HCT116 (cell line): ENCODE measurements around the gene TSHZ1. TPM values are rescaled to one million over a fixed set of nuclear protein-coding genes. Genes with fewer than 3 reads are reported as not detected.

ENCODE experiments used
- ATAC-seq: fragments of 200-7000 bp; cut with Tn5 transposase; 2 replicates; pipeline ENCODE4 v1.9.1; 2020; ENCODE audit warnings: mild to moderate bottlenecking, moderate library complexity
- BruUV-seq: library from RNA; stranded (reverse); fragments of 400-500 nt; replicated peaks from 2 replicates; lab custom pipeline; 2021; lab: Mats Ljungman, UMichigan
- CTCF ChIA-PET: fragments of 300-600 bp; sonication (Branson Sonifier 250); formaldehyde crosslinking; loops from one replicate; lab custom pipeline; 2021; ENCODE audit warnings: antibody characterized with exemption; lab: Charles Lee
- POLR2A ChIA-PET: fragments of 300-600, 350-600 bp; sonication (Branson Sonifier 250); formaldehyde crosslinking; loops from one replicate; lab custom pipeline; 2021; ENCODE audit warnings: antibody characterized with exemption; lab: Charles Lee
- RAD21 ChIA-PET, 2 experiments: fragments of 300-600 bp; sonication (Branson Sonifier 250); formaldehyde crosslinking; loops; one replicate each; lab custom pipeline; 2023; ENCODE audit warnings: low total read pairs in 2 of 2; ENCODE audit not compliant: uncharacterized antibody in 2 of 2, unreplicated experiment in 2 of 2, low non-redundant PET in 1 of 2; lab: Charles Lee
- DNase-seq: peaks from one replicate; pipeline ENCODE4 v3.0.0-alpha.2; 2010; ENCODE audit warnings: low read depth, low spot score
- H2AFZ ChIP-seq: fragments of 200-600 bp; shearing (Covaris generic), sonication (generic); 2 replicates; pipeline ENCODE4 v1.6.1; 2017; ENCODE audit warnings: low read depth, mixed run types, mixed read lengths, antibody characterized with exemption, low read length; ENCODE audit not compliant: poor library complexity, severe bottlenecking
- H3K27ac ChIP-seq: 2 replicates; pipeline ENCODE4 v1.5.1; 2012; ENCODE audit warnings: low read depth, low read length
- H3K27me3 ChIP-seq: fragments of 200-600 bp; sonication (generic); 2 replicates; pipeline ENCODE4 v1.6.1; 2016; ENCODE audit warnings: mixed run types, low read length, mixed read lengths; ENCODE audit not compliant: insufficient read depth
- H3K36me3 ChIP-seq, 2 experiments: fragments of 200-500 bp in 1 of 2; fragments of 200-600 bp in 1 of 2; sonication (Bioruptor generic) in 1 of 2; sonication (generic) in 1 of 2; 2 replicates each; pipeline versions ENCODE4 v1.5.1 to v1.6.1; 2014 to 2016; ENCODE audit warnings: low read length in 2 of 2, inconsistent platforms in 1 of 2, mixed read lengths in 1 of 2, mixed run types in 1 of 2; ENCODE audit not compliant: insufficient read depth in 2 of 2, control insufficient read depth in 1 of 2
- H3K4me1 ChIP-seq, 2 experiments: fragments of 200-600 bp in 1 of 2; sonication (generic) in 1 of 2; 2 replicates each; pipeline versions ENCODE4 v1.5.1 to v1.6.1; 2012 to 2017; ENCODE audit warnings: low read length in 2 of 2, inconsistent platforms in 1 of 2, mild to moderate bottlenecking in 1 of 2, mixed read lengths in 1 of 2, mixed run types in 1 of 2, moderate library complexity in 1 of 2; ENCODE audit not compliant: insufficient read depth in 2 of 2, control insufficient read depth in 1 of 2
- H3K4me2 ChIP-seq: fragments of 200-600 bp; sonication (generic); 2 replicates; pipeline ENCODE4 v1.6.1; 2017; ENCODE audit warnings: mixed run types, low read length, mixed read lengths
- H3K4me3 ChIP-seq, 2 experiments: fragments of 200-600 bp in 1 of 2; sonication (generic) in 1 of 2; replicated peaks in 1 of 2; 2 replicates each; pipeline ENCODE4 v1.5.1; 2011 to 2016; ENCODE audit warnings: low read length in 2 of 2, control low read depth in 1 of 2, low read depth in 1 of 2, mild to moderate bottlenecking in 1 of 2, mixed read lengths in 1 of 2, mixed run types in 1 of 2
- H3K79me2 ChIP-seq: fragments of 200-600 bp; sonication (generic); 2 replicates; pipeline ENCODE4 v1.6.1; 2017; ENCODE audit warnings: mild to moderate bottlenecking, mixed run types, low read length, moderate library complexity, mixed read lengths; ENCODE audit not compliant: insufficient read depth
- H3K9ac ChIP-seq: fragments of 200-600 bp; sonication (generic); 2 replicates; pipeline ENCODE4 v1.6.1; 2016; ENCODE audit warnings: low read length, mixed read lengths
- H3K9me2 ChIP-seq: fragments of 200-600 bp; sonication (generic), shearing (Covaris generic); 2 replicates; pipeline ENCODE4 v1.6.1; 2017; ENCODE audit warnings: mixed run types, mild to moderate bottlenecking, moderate library complexity; ENCODE audit not compliant: insufficient read depth
- H3K9me3 ChIP-seq, 2 experiments: fragments of 200-500 bp in 1 of 2; fragments of 200-600 bp in 1 of 2; sonication (Bioruptor generic) in 1 of 2; sonication (generic) in 1 of 2; 2 replicates each; pipeline ENCODE4 v1.6.1; 2014 to 2017; ENCODE audit warnings: low read length in 2 of 2, mixed read lengths in 2 of 2, inconsistent platforms in 1 of 2, low read depth in 1 of 2, mild to moderate bottlenecking in 1 of 2, mixed run types in 1 of 2, moderate library complexity in 1 of 2; ENCODE audit not compliant: control insufficient read depth in 1 of 2, insufficient read depth in 1 of 2
- H4K20me1 ChIP-seq: fragments of 200-600 bp; sonication (generic), shearing (Covaris generic); 2 replicates; pipeline ENCODE4 v1.6.1; 2017; ENCODE audit warnings: mixed run types, mild to moderate bottlenecking, moderate library complexity; ENCODE audit not compliant: insufficient read depth
- CBX3 ChIP-seq: IDR thresholded peaks from 2 replicates; pipeline ENCODE4 v1.6.1; 2012; ENCODE audit warnings: low read depth
- CEBPB ChIP-seq: IDR thresholded peaks from 2 replicates; pipeline ENCODE4 v1.6.1; 2012; ENCODE audit warnings: low read depth
- CTCF ChIP-seq, 3 experiments: fragments of 200-600 bp in 1 of 3; sonication (generic) in 1 of 3; IDR thresholded peaks in 2 of 3; conservative IDR thresholded peaks in 1 of 3; 2 replicates each; pipeline ENCODE4 v1.5.1; 2012 to 2017; ENCODE audit warnings: low read depth in 2 of 3, low read length in 2 of 3, antibody characterized with exemption in 1 of 3, borderline replicate concordance in 1 of 3, control low read depth in 1 of 3, mild to moderate bottlenecking in 1 of 3, mixed read lengths in 1 of 3, mixed run types in 1 of 3, moderate library complexity in 1 of 3; ENCODE audit not compliant: insufficient read depth in 1 of 3
- ELF1 ChIP-seq: IDR thresholded peaks from 2 replicates; pipeline ENCODE4 v1.6.1; 2012; ENCODE audit warnings: low read depth, borderline replicate concordance
- EZH2 ChIP-seq: fragments of 200-600 bp; sonication (generic); IDR thresholded peaks from 2 replicates; pipeline ENCODE4 v1.6.1; 2017; ENCODE audit warnings: antibody characterized with exemption, mixed run types
- REST ChIP-seq: IDR thresholded peaks from 2 replicates; pipeline ENCODE4 v1.6.1; 2012; ENCODE audit warnings: low read depth
- SIN3A ChIP-seq: IDR thresholded peaks from 2 replicates; pipeline ENCODE4 v1.6.1; 2012; ENCODE audit warnings: low read depth
- SP1 ChIP-seq: IDR thresholded peaks from 2 replicates; pipeline ENCODE4 v1.6.1; 2012; ENCODE audit warnings: low read depth
- ZFX ChIP-seq: fragments of 450-650 bp; IDR thresholded peaks from 2 replicates; pipeline ENCODE4 v1.6.1; 2017
- intact Hi-C: fragments of 100-400 bp; cut with micrococcal nuclease; formaldehyde crosslinking; loops from 2 replicates; pipeline ENCODE4 v1.10.0; 2022
- total RNA-seq: library from RNA; stranded (reverse); gene quantifications from one replicate; pipeline ENCODE4 v1.2.1, GENCODE V29; 2021; ENCODE audit not compliant: unreplicated experiment
- TF ChIP-seq, protein P1 (sequence below): IDR thresholded peaks from 2 replicates; pipeline ENCODE4 v1.6.1; 2012
- TF ChIP-seq, protein P2 (sequence below): IDR thresholded peaks from 2 replicates; pipeline ENCODE4 v1.6.1; 2012

The TSHZ1 gene
- total RNA-seq, 1 experiment from 2014 or later: 5.7 TPM

DNA sequence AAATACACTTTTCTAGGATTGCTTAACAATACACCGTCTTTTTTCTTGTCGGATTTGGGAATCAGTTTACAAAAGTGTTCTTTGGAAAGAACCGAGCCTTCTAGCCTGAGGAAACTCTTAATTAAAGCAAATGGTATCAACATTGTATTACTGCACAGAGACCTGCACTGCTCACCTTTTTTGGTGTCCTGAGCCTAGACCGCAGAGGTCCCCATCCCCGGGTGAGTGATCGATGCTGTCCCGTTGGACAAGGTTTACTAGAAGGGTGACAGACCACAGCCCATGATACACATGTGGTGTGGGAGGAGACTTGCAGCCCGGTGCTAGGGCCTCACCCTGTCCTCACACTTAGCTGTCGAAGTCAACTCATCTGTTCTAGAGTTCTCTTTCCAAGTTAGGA lies 55.3 kb downstream of the TSHZ1 start:
- H3K27ac ChIP-seq: no peak overlapping the region
- no peak overlapping the region for H3K9ac ChIP-seq
- H3K36me3 ChIP-seq: no peaks in the 10 kb centered on the region
- H3K4me3 ChIP-seq: no peak overlapping the region
- intact Hi-C loops: no loop called here
- ATAC-seq: no peak
- H3K79me2 ChIP-seq: no peaks in the 10 kb centered on the region
- CTCF ChIA-PET: no interaction called here
- H2AFZ ChIP-seq: no peak overlapping the region
- no peaks in the 10 kb centered on the region for H3K9me2 ChIP-seq
- no peaks in the 10 kb centered on the region for H3K4me1 ChIP-seq
- no peaks in the 10 kb centered on the region for H3K27me3 ChIP-seq
- H3K4me2 ChIP-seq: no peak overlapping the region
- no TSS peak for BruUV-seq
- DNase-seq: no peak
- POLR2A ChIA-PET: no interaction called here
- TF ChIP-seq SP1: no peak
- no peak for TF ChIP-seq CTCF (IDR thresholded peaks at IDR 0.05 in 2 of 3, conservative IDR thresholded peaks at IDR 0.05 in 1 of 3; ENCODE audit: borderline replicate concordance in 1 of 3, insufficient read depth in 1 of 3, low read depth in 2 of 3, low read length in 2 of 3)
- TF ChIP-seq ZFX: no peak
- TF ChIP-seq CBX3: no peak
- no peak for TF ChIP-seq ELF1
- no peak for TF ChIP-seq EZH2
- TF ChIP-seq, protein P1, sequence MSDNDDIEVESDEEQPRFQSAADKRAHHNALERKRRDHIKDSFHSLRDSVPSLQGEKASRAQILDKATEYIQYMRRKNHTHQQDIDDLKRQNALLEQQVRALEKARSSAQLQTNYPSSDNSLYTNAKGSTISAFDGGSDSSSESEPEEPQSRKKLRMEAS: no peak
- TF ChIP-seq, all 23 proteins: peak for 0
- H4K20me1 ChIP-seq: no peaks in the 10 kb centered on the region
- H3K9me3 ChIP-seq: no peaks in the 10 kb centered on the region
- RAD21 ChIA-PET: interaction anchor here in 1 of 2 experiments (0.6 kb wide), 1 partner anchor 1022 kb away, joined by 3 read pairs; no protein-coding TSS in a partner anchor

GRCh38 chr18:75267643-75268363 lies 57.2 kb downstream of the TSHZ1 start:
- Histone ChIP-seq H3K9me2 (no peaks in the 10 kb centered on the region), H2AFZ (no peak overlapping the region), H3K4me2 (no peak overlapping the region), H3K27ac (no peak overlapping the region), H3K4me3 (no peak overlapping the region), H3K36me3 (no peaks in the 10 kb centered on the region), H3K9me3 (no peaks in the 10 kb centered on the region), H3K27me3 (no peaks in the 10 kb centered on the region), H4K20me1 (no peaks in the 10 kb centered on the region), H3K9ac (no peak overlapping the region), H3K79me2 (no peaks in the 10 kb centered on the region), H3K4me1 (no peaks in the 10 kb centered on the region)
- ChIA-PET CTCF (no interaction called here), RAD21 (no interaction called here), POLR2A (no interaction called here)
- BruUV-seq: no TSS peak
- DNase-seq: no peak
- intact Hi-C loops: no loop called here
- no peak for ATAC-seq
- TF ChIP-seq CEBPB: no peak
- TF ChIP-seq SIN3A: no peak
- TF ChIP-seq REST: no peak
- TF ChIP-seq CTCF (IDR thresholded peaks at IDR 0.05 in 2 of 3, conservative IDR thresholded peaks at IDR 0.05 in 1 of 3; ENCODE audit: borderline replicate concordance in 1 of 3, insufficient read depth in 1 of 3, low read depth in 2 of 3, low read length in 2 of 3): no peak
- TF ChIP-seq, protein P2, sequence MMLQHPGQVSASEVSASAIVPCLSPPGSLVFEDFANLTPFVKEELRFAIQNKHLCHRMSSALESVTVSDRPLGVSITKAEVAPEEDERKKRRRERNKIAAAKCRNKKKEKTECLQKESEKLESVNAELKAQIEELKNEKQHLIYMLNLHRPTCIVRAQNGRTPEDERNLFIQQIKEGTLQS: no peak
- no peak for TF ChIP-seq ELF1
